Measurements from ENCODE around the gene ANO2.
A peak's percentile ranks its signal among the peaks of the same experiment; 100 is the strongest.
"Not testable (repeated sequence)": the region's sequence is repeated elsewhere in the genome, so short reads cannot be mapped to it uniquely, and the experiment has no call there.

The ANO2 gene

DNA sequence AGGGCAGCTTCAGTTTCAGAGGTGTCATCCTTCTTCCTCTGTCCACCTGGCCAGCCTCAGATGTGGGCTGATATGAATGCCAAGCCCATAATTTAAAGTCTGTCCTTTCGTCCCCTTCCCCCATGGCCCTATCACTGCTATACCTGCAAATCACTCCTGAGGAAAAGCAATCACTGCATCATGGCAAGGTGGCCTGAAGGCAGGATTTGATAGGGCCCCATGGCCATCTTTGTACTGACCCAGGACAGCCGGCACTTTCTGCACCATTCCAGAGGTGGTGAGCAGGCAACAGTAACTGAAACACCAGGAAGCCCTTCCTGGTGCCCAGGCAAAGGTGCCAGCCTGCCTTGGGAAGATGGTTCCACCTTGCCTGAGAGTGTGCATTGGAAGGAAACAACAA is 60.8 kb downstream of the ANO2 start:
- no peak for DNase-seq

DNA sequence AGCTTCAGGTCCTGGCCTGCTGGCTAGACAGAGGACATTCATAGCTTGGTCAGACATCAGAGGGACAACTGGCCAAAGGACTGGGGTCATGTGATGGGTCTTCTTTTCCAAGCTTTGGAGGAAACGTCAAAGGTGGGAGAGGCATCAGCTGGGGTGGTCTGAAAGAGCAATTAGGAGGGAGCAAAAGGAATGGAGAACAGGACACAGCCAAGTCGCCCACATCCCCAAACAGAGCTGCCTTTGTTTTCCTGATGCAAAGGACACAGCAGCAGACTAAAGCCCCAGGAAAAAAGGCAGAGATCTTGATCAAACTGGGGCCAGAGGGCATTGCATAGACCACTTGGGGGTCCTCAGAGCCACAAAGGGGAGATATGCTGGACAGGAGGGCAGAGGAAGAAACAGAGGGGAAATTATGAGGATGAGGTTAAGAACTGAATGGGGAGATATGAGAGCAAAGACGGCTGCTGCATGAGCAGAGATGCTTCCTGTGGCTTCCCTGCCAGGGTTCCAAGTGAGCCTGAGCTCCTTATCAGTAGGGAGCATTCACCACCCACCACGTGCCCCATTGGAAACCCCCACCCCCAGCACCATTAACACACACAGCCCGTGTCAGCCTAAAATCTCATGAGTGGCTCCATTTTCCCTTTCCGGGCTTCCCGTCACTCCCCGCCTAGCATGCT is 62.4 kb downstream of the ANO2 start:
- no peak for DNase-seq

DNA sequence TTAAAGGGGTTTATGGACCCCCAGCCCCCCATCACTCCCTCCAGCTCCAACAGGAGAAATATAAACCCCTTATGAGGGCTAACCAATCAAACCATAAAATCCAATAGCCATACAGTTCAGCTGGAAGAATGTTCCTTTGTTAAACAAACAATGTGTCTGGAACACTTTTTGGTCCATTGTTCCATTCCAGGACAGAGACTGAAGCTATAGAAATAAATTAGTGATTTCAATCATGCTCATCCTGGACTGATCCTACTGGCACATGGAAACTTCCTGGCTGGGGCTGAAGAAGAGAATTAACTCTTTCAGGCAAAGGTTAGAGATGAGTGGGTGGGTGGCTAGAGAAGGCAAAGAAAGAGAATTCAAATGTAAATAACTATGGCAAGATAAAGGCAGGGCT is 63.4 kb downstream of the ANO2 start:
- DNase-seq, result no peak

DNA sequence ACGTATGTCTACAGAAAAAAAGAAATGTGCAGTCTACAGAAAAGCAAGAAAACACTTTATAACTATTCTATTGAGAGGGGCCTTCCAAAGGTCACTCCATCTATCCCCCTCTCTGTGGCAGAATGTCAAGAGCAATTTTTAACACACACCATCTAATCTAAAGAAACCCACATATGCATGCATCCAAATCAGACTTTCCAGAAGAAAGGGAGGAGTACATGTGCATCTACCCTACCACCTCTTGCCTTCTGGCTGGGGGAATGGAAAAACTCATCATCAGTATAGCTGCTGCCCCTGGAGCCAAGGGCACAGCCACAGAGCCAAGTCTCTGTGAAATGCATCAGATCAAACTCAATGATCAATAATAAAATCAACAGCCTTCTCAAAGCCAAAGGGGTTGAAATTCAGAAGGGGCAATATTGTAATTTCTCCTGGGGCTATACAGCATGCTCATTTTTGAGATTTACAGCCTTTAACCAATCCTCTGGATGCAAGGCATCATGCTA is 63.9 kb downstream of the ANO2 start:
- DNase-seq, result no peak

DNA sequence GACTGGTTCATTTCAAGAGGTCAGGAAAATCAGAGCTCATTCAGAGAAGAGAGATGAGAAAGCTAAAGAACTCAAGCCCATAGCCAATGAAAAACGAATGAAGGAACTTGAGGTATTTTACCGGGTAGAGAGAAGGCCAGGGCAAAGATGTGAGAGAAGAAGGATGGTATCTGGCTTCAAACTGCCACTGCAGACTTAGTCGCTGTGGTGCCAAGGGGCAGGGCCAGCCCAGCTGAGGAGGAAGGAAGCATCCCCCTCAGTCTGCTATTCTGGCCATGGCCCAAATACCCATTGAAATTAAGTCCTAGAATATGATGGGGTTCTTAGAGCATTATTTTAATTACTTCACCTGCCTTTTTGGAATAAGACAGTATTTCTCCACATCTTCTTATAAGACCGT is 69.2 kb downstream of the ANO2 start:
- DNase-seq, result no peak

DNA sequence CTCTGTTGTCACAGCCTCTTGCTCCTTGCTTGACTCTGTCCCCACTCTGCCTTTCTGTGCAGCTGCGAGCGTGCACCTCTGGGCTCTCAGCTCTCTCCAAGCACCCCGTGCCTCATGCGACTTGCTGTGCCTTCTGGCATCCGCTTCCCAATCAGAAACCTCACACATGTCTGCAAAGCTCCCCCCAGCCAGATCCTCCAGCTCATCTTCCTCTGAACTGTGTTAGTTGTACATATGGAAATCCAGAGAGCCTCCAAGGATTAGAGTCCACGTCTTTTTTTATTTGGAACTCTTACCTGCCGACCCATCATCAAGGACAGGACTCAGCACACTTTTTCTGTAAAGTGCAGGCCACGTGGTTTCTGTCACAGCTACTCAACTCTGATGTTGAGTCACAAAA is 70.5 kb downstream of the ANO2 start:
- DNase-seq, result no peak

DNA sequence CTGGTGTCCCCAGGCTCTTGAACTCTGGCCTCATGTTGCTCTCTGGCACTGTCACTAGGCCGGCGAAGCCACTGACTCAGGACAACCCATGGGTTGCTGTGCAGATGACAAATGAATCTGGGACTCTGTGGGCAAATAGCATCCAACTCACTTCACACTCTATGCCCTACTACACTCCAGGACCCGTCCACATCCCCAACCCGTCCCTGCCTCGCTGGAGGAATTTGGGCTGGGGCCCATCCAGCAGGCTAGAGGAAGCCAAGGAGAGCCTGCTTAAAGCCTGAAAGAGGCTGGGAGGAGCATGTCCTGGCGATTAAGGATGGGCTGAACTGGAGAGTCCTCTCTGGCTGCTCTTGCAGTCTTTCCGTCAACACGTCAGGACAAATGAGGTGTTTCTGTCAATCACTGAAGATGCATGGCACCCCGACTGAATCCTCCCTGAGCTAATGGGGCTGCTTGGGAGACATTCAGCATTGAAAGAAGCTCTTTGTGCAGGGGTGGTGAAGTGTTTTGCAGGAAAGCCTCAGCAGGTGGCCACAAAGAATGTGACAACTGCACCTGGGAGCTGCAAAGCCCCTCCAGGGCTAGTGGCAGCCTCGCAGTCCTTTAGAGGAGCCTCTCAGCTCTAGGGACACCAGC is 71.7 kb downstream of the ANO2 start:
- peak; percentile 63 for DNase-seq

DNA sequence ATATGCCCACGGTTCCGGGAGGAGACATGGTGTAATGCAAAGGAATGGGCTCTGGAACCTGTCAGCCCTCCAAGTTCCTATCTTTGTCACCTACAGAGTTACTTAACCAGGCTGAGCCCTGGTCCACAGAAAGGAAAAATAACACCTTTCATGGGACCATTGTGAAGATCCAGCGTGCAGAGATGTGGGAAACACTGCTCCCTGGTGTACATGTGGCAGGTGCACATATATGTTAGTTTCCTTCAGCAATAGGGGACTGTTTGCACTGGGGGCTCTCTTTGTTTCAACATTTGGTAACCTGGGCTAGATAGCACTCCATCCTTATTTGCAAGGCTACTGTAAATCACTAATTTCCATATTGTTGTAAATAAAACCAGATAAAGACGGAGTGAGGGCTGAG is 72.3 kb downstream of the ANO2 start:
- DNase-seq, result peak; percentile 29

DNA sequence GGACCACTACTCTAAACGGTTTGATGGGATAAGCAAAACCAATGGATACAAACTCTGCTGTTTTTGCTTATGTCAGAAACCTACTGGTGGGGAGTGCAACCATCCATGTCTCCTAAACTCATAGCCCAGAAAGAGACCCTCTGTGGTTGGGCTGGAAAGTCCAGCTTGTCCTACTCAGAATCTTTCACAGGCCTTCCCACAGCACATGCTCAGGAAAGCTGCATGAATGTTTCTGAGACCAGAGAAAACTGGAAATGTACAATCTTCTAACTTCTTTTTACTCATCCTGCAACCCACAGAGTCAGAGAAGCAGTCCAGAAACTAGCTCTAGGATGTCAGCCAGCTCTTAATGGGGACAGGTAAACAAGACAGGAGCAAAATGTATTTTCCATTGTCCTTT is 73.3 kb downstream of the ANO2 start:
- DNase-seq, result no peak

DNA sequence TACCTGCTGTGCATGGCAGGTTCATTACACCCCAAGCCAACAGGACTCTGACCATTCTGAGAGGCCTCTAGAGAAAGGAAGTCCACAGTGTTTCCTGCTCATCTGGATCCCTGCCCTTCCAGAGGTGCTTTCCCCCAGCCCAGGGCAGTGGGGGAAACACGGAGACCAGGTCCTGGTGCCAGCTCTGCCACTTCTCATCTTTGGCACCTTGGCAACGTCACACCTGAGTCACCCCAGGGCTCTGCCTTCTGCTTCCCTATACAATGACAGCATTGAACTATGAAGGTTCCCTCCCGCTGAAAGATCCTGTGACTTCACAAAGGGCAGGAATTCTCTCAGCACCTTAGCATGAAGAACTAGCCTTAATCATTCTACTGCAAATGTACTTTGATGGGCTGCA is 74.9 kb downstream of the ANO2 start:
- DNase-seq, result no peak

DNA sequence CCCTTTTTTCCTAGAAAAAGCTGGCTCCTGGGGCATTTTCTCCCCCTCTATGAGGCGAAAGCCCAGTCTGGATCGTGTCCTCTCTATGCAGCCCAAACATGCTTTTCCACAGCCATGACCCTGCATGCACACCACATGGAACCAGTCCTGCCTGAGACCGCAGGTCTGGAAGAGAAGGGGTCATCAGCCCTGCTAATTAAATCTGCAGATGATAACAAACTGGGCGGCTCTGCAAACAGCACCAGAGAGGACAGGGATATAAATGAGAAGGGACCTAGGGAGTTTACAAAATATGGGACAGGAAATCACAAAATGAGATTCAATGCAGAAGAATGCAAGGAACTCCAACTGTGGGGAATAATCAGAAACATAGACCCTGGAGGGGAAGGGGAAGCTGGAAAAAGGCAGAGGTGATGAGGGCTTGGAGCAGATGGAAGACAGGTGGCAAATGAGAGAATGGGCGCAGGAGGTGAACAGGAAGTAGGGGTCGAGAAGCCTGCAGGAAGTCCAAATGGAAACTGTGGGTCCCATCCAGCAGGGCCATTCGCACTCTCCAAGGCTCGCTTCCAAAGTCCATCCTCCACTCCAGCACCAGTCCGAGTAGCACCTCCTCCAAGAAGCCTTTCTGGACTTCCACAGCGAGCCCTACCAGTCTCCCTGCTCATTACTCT is 76.3 kb downstream of the ANO2 start:
- peak; percentile 32 for DNase-seq

DNA sequence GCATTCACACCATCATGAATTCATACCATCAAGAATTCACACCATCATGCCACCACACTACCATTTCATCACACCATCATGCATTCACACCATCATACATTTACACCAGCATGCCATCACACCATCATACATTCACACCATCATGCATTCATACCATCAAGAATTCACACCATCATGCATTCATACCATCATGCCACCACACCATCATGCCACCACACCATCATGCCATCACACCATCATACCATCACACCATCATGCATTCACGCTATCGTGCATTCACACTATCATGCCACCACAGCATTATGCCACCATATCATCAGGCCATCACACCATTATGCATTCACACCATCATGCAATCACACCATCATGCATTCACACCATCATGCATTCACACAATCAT is 79.7 kb downstream of the ANO2 start:
- no peak for DNase-seq

DNA sequence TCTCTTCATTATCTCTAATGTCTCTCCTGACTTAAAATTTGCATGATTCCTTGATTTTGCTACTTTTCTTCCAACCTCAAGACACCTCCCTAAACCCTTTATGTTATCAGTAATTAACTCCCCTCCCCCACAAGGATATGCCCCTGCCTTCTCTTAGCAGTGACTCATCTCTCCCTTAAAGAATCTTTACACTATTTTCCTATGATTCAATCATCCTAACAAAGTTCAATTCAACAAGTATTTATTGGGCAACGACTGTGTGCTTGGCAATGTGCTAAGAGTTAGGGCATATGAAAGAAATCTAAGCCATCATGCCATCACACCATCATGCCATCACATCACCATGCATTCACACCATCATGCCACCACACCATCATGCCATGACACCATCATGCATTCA is 80.1 kb downstream of the ANO2 start:
- DNase-seq, result no peak

DNA sequence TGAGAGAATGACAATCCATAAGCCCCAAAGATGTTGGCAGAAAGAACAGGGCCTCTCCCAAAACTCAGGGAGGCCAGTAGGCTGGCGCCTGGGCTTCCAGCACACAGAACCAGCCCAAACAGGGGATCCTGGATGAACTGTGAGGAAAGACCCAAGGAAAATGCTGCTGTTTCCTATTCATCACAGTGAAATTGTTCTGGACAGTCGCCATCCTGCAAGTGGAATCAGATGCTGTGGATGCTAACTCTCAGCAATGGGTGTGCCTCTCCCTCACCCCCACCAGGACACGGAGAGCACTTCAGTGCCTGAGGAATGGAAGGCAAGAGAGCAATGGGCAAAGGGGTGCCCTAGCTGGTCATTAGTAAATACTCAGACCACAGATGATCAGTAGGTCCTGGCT is 80.8 kb downstream of the ANO2 start:
- DNase-seq, result no peak

DNA sequence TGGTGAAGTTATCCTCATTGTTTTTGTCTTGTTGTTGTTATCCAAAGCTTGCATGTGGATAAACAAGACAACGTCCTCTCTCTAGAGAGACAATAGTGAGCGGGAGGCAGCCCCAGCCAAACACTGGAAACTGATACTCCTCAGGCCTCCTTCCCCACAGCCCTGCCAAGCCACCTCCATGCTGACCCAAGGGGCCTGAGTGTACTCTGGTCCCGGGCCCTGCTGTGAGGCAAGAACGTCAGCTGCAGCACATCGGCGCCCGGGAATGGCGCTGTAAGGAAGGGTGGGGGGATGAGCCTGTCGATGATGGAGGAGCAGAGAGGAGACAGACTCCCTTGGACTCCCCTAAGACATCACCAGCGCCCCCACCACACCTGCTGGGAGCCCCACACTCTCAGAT is 83.6 kb downstream of the ANO2 start:
- DNase-seq, result peak; percentile 61

DNA sequence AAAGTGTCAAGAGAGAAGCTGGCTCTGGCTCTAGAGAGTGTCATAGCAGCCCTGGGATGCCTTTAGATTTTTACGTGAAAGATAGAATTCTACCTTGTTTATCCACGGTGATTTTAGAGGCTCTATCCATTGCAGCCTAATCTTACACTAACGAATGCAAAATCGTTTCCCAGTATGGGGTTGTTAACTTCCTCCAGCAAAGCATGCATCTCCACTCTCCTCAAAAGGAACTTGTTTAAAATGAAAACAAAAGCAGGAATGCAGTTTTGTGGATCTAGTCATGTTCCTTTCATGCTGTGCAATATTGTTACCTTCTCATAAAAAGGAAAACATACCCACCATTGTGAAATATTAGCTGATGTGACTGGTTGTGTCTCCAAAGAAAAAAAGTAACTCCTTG is 88.4 kb downstream of the ANO2 start:
- DNase-seq, result no peak

DNA sequence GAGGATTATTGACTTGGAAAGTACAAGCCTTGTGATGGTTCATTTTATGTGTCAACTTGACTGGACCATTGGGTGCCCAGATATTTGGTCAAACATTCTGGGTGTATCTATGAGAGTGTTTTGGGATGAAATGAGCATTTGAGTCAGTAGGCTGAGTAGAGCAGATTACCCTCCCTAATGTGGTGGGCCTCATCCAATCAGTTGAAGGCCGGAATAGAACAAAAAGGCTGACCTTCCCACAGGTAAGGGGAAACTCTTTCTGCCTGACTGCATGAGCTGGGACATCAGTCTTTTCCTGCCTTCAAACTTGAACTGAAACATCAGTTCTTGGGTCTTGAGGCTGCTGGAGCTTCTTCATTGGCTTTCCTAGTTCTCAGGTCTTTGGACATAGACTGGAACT is 98.1 kb downstream of the ANO2 start:
- no peak for DNase-seq

DNA sequence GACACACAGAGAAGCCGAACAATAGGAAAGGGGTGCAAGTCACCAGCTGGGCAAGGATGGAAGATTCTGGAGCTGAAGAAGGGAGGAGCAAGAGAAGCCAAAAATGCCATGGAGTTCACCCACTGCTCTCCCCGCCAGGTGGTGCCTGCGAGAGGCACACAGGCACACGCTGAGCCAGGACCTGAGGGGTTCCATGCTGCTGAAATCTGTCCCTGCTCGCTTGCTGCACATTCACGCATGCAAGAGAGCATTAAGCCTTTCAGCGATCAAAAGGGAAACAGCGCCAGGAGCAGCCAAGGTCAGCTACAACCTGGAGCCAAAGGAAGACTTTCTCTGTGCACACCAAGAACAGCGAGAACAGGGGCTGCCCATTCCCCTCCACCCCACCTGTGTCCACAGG is 104.1 kb downstream of the ANO2 start:
- DNase-seq, result no peak

DNA sequence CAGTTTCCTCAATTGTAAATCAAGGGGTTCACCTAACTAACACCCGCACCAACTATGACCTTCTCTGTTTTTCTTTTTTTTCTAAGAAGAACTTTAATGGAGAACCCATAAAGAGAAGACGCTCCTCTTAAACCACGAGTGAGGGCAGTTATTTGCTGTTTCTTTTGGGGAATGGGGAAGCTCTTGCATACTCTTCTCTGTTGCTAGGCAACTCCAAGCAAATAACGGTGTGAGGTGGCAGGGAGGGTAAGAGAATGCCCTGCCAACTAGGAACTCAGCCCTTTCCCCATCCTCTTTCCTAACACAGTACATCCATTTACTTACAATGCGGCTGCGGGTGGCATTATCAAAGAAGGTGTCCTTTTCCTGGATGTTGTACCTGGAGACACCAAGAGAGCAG is 114.9 kb downstream of the ANO2 start:
- DNase-seq, result no peak

DNA sequence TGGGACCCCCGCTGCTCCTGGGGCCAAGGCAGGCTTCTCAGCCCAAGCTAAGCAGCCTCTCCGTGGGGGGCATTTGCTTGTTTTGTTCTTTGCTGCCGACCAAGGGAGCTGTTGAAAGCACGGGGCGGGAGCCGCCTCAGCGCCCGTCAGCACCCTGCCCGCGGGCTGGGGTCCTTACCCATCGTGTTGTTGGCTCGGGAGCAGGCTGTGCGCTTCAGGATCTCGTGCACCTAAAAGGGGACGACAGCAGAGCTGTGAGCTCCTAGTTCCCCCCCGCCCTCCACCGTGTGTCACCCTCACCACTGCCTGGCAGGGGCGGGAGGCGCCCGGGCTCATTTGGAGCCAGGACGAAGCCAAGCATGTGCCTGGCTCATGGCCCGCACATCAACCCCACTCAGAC is 117.5 kb downstream of the ANO2 start:
- no peak for DNase-seq

DNA sequence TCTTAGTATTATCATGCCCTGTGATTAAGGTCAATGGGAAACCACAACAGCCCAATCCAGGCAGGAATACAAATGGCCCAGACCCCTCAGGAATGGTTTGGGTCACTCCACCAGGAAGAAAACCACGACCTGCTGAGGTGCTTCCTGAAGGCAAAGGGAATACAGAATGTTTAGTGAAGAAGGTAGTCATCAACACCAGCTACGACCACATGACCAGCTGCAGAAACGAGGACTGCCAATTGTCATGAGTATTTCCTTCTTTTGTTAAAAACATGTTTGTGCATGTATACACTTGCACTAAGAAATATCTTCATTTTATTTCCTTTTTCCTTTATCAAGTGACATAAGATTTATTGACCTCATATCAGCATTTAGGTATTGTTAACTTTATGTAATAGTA is 119.3 kb downstream of the ANO2 start:
- DNase-seq, result not testable (repeated sequence)

DNA sequence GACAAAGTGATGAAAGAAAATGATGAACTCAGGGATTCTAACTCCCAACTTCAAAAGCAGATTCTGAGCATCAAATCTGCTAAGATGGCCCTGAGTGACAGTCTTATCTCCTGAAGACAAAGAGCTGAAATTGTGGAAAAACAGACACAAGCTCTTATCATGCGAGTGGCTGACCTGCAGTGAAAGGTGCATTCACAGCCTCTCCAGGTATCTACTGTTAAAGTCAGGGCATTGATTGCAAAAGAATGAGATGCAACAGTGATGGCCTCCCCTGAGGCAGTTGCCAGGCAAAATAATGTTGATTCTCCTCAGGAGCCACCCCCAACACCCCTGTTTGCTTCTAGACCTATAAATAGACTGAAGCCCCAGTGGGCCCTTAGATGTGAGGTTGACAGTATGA is 126.2 kb downstream of the ANO2 start:
- not testable (repeated sequence) for DNase-seq

DNA sequence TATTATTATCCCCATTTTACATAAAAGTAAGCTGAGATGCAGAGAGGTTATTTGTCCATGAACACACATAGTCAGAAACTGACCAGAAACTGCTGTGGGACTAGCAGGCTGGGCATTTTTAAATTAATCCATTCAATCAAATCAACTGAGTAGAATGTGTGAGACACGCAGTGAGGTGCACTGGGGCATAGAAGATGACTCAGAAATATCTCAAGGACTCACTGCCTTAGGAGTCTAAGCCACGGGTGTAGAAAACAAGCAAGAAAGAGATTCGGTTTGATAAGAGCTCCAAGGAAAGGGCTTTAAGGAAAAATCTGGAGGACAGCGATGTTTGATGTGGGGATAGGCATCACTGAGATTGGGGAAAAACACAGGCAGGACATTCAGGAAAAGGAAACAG is 127.8 kb downstream of the ANO2 start:
- no peak for DNase-seq

DNA sequence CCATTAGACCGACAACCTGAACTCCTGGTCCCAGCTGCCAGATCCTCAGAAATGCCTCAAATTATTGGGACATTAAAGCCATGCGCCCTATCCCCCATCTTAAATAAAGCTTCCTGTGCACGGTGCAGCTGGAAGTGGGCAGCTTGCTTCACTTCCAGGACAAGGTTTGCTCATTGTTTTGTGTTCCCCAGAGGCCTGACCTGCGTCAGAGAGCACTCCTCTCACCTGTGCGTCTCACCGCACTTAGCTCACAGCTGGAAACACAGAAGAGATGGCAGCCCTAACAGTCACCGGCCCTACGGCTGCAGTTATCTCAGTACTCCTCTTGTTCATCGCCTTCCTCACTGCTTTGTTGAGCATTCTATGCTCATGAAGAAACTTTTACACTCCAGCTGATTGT is 135.5 kb downstream of the ANO2 start:
- DNase-seq, result no peak
